Right kidney (tissue), 1 donor: ENCODE measurements around the gene C12orf57.

Experiments used
- DNase-seq: peaks from one replicate; pipeline ENCODE4 v3.0.0-alpha.2; 2016

C12orf57 gene

DNA sequence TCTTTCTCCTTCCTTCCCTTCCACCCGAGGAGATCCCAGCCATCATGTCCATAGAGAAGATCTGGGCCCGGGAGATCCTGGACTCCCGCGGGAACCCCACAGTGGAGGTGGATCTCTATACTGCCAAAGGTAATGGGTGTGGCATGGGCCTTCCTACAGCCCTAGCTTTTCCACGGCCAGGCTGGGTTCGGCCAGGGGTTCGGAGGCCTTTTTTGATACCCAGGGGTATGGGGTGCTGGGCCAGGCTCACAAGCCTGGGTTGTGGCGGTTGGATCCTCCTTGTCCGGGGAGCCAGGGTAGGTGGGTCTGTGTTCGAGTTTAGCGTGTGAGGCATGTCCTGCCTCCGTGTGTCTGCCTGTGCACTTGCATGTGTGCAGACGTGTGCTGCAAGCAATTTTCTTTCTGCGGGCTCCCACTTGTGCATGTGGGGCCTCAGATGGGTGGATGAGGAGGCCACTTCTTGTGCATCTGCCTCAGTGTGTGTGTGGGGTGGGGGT is 28.0 kb upstream of the C12orf57 start:
- no peak for DNase-seq

DNA sequence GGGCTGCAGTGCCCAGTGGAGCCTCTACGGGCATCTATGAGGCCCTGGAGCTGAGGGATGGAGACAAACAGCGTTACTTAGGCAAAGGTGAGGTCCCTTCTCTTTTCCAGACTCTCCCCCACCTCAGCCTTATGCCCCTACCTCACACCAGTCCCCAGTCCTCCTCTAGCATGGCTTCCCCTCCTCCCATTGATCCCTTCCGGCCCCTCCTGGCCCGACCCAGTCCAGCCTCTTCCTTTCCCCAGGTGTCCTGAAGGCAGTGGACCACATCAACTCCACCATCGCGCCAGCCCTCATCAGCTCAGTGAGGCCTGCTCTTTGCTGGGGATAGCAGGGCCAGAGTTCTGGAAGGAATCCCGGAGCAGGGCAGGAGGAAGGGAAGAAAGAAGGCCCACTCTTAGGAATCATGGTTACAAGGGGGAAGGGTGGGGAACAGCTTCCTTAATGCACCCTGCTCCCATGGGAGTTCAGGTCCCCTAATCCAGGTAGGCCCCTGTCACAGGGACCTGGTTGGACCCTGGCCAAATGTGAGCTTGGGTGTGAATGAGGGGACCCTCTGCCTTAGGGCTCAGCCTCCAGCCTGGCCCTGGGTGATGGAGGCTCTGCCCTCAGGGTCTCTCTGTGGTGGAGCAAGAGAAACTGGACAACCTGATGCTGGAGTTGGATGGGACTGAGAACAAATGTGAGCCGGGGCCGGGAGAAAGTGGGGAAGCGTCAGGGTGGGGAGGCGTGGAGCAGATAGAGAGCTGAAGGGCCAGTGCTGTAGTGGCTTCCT is 27.2 kb upstream of the C12orf57 start:
- DNase-seq: no peak

DNA sequence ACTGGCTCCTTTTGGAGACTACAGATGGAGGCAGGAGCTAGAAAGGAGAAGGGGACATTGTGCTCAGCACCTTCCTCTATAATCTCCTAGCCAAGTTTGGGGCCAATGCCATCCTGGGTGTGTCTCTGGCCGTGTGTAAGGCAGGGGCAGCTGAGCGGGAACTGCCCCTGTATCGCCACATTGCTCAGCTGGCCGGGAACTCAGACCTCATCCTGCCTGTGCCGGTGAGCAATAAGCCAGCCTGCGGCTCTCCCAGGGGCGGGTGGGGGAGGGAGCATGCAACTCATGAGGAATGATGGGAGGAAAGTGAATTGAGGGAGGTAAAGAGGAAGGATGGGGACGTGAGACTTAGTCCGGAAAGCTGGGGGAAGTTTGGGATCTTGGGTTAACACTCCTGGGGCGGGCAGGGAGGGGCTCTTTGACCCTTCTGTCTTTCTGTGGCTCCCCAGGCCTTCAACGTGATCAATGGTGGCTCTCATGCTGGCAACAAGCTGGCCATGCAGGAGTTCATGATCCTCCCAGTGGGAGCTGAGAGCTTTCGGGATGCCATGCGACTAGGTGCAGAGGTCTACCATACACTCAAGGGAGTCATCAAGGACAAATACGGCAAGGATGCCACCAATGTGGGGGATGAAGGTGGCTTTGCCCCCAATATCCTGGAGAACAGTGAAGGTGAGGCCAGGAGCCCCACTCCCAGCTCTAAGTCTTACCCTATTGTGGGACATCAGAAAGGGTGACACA is 26.2 kb upstream of the C12orf57 start:
- no peak for DNase-seq

DNA sequence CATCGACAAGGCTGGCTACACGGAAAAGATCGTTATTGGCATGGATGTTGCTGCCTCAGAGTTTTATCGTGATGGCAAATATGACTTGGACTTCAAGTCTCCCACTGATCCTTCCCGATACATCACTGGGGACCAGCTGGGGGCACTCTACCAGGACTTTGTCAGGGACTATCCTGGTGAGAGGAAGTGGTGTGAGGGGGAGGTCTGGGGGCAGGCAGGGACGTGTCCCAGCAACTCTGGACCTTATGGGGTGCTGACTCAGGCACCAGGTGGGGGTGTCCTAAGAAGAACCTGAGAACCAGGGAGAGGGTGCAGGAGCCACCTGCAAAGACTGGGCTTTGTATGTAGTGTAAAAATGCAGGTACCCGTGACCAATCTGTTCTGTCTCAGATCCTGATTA is 24.2 kb upstream of the C12orf57 start:
- DNase-seq: no peak

DNA sequence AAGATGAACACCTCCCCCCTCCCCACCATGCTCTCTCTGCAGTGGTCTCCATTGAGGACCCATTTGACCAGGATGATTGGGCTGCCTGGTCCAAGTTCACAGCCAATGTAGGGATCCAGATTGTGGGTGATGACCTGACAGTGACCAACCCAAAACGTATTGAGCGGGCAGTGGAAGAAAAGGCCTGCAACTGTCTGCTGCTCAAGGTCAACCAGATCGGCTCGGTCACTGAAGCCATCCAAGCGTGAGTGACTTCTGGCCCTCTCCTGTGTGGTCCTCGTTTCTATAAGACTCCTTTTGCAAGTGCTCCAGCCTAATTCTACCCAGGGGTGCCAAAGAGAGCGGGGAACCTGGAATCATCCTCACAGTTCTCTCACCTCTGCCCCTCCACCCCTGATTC is 22.3 kb upstream of the C12orf57 start:
- DNase-seq: no peak

DNA sequence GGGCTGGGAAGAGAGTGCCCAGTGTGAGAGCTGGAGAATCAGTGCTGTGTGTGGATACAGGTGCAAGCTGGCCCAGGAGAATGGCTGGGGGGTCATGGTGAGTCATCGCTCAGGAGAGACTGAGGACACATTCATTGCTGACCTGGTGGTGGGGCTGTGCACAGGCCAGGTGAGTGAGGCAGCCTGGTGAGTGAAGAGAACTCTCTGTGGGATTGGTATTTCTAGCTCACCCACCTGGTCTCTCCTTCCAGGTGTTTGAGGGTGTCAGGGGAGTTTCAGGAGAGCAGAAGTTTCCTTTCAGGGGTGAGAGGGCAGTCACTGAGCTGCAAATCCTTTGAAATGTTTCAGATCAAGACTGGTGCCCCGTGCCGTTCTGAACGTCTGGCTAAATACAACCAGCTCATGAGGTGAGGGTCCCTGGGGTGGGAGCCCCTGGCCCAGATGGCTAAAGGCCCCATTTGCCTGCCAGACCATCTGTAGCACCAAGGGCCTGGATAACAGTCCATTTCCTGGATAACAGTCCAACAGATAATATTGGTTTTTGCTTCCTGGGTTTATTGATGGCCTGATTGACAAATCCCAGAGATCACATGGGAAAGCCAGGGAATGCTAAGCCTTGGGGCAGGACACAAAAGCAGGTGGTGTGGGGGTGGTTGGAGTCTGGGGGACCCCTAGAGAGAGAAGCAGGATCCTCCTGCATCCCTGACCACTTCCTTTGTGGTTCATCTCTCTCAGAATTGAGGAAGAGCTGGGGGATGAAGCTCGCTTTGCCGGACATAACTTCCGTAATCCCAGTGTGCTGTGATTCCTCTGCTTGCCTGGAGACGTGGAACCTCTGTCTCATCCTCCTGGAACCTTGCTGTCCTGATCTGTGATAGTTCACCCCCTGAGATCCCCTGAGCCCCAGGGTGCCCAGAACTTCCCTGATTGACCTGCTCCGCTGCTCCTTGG is 21.6 kb upstream of the C12orf57 start:
- DNase-seq: no peak

DNA sequence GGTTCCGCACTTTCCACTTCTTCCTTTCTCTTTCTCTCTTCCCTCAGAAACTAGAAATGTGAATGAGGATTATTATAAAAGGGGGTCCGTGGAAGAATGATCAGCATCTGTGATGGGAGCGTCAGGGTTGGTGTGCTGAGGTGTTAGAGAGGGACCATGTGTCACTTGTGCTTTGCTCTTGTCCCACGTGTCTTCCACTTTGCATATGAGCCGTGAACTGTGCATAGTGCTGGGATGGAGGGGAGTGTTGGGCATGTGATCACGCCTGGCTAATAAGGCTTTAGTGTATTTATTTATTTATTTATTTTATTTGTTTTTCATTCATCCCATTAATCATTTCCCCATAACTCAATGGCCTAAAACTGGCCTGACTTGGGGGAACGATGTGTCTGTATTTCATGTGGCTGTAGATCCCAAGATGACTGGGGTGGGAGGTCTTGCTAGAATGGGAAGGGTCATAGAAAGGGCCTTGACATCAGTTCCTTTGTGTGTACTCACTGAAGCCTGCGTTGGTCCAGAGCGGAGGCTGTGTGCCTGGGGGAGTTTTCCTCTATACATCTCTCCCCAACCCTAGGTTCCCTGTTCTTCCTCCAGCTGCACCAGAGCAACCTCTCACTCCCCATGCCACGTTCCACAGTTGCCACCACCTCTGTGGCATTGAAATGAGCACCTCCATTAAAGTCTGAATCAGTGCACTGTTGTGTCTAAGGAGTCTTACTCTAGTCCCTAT is 20.7 kb upstream of the C12orf57 start:
- no peak for DNase-seq

DNA sequence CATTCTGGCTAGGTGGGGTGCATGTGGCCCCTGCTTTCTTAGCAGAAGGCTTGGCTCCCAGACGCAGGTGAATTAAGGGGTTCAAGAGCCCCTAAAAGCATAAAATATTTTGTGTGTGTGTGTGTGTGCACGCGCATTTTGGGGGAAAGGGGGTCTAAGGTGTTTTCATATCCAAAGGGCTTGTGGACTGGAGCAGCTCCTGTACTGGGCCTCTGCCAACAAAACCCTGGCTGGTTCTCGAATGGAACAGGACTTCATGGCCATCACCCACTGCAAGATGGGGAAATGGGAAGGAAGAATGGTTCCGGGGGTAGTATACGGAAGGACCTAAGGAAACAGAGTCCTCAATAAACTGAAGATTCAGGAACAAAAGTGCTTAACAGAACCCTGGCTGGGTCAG is 20.0 kb upstream of the C12orf57 start:
- DNase-seq: no peak

DNA sequence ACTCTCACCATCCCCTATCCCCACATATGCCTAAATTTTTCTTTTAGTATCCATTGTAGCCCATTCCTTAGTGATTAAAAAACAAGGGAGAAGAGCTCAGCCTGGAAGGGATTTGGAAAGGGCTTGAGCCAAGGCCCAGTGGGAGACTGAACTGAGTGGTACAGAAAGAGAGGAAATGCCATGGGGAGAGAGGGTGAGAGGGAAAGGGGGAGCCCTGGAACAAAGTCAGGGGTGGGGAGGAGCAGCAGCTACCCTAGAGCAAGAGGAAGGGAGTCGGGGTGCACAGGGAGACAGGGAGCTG is 18.6 kb upstream of the C12orf57 start:
- DNase-seq: no peak

DNA sequence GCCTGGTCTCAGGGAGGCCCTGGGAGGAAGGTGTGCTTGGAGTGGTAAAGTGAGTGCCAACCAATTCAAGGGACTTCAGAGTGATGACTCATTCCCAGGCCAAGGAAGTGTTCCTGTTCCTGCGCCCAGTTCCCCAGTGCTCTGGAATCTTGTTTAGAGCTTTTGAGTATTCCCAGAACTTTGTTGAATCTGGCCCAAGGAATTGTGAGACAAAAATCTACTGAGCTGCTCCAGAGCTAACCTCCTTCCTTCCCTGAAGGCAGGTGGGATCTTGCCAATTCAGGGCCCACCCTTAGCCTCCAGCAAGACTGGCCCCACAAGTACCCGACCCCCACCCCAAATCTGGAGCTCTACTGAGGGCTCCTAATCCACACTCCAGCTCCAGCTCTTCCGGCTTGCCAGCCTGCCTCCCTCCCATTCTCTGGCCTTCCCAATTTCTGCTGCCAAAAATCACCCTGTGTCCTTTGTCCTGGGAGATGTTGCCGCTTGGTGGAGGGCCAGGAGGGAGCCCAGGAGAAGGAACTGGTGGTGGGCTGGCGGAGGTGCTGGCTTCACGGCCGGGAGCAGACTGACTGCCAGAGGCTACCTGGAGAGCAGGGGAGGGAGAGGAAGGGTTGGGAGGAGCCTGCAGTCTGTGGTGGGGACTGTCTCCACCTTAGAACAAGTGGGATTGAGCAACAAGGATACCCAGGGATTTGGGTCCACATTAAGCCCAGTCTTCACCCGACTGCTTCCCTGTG is 18.1 kb upstream of the C12orf57 start:
- DNase-seq: peak; percentile 79

DNA sequence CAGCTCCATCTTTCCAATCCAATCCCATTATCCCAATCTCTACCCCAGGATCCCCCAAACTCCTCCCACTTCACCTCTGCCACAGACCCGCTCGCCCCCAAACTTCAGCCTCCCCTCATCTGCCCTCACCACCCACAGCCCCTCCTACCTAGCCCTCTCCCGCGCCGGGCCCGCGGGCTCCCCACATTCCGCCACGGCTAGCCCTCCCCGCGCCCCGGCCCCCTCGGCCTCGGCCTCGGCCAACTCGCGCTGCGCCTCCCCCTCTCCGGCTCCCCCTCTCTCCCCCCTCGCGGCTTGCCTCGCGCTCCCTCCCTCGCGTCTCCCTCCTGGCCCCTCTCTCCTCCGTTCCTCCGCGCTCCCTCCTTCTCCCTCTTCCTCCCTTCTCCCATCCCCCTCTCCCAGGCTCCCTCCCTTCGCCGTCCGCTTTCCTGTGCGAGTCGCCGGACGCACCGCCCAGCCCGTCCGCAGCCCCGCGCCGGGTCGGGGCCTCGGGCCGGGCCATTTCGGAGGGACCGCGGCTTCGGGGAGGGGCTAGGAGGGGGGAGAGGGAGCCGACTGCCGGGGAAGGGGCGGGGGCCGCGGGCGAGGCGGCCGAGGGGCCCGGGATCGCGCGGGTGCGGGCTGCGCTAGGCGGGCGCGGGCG is 16.3 kb upstream of the C12orf57 start, which contains the start of gene ATN1:
TSS of gene ATN1 (plus strand) at position 581 of the 643 bp plus-strand sequence. CDS start 6,043 bp downstream, outside the sequence.
- peak; percentile 86 for DNase-seq

DNA sequence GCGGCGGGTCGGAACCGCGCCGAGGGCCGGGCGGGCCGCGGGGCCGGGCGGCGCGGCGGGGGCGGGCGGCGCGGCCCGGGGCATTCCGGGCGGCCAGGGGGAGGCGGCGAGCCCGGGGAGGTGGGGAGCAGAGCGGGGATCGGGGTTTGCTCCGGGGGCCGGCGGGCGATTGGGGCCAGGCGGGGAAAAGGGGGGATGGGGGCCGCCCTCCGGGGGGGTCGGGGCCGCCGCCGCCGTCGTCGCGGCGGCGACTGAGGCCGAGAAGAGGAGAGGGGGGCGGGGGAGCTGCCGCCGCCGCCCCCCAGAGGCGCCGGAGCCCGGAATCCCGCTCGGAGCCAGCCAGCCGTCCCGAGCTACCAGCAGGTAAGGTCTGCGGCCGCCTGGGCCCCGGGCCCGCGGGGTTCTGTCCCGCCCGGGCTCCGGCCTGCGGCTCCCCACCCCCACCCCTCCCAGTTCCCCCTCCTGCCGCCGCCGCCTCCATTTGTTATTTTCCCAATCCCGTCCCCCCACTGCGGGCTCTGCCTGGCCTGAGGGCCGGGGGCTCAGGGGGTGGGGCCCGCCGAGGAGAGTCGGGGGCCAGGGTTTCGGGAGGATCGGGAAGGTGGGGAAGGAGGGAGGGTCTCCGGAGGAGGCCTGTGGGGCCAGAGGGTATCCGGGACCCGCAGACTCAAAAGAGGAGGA is 15.7 kb upstream of the C12orf57 start:
- no peak for DNase-seq

DNA sequence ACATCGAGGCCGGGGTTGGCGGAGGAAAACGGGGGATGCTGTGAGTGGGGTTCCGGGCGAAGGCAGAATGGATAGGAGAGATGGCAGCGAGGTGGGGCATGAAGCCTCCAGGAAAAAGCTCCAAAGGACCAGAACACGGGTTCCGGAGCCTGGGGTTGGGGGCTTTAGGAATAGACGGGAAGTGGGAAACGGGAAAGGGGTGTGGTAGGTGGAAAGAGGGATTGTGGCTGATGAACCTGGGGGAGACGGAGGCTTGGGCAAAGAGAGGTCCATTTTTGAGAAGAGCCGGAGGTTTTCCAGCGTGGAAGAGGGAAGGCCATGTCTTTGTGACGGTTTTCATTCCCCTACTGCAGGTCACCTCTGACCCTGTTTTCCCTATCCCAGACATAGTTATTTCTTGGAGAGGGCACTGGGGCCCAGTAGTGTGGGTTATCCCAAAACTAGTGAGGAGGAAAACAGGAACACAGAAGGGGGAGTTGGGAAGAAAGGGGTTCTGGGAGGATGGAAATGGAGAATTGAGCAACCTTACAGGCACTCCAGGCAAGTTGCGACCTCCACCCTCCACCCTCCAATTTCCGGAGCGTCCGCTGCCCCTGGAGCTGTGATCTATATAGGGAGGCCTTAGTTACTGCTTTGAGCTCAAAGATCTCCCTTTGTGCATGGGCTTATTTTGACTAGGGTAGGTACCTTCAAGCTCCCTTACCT is 15.0 kb upstream of the C12orf57 start:
- peak; percentile 41 for DNase-seq

DNA sequence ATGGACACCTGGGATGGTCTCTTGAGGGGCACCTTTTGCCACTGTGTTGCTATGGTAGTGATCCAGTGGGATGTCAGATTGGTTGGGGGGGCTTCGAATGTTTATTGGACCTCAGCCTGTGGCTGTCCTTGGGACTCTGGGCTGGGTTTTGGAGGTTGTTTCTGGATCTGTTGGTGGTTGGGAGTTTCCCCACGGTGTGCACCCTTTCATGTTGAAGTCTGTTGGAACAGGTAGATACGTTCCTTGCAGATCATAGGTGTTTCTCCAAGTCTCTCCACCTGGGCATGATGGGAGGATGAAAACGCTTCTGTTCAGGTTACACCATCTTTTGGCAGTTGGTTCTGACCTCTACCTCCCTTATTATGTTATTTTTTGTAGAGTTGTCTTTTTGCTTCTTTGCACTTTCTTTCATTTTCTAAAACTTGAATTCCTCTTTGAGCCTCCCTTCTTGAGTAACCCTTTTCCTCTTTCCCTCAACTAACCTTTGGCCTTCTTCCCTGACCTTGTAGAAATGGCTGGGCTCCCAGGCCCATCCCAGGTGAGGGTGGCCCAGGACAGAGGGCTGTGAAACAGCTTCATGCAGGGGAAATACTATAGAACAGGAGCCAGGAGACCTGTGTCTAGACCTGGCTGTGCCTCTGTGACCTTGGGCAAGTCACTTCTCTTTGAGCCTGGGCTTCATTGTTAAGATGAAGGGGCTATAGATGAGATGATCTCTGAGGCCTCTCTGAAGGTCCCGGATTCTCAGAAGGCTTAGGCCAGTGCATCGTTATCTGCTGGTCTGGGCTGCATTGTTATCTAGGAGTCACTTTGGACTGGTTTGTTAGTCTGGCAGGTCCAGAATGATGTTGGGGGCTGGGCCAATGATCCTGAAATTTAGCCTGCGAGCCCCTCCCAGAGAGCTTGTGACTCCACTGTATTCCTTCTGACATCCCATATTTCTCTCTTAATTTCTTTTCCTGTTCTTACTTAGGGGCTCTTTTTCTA is 14.1 kb upstream of the C12orf57 start:
- DNase-seq: no peak

DNA sequence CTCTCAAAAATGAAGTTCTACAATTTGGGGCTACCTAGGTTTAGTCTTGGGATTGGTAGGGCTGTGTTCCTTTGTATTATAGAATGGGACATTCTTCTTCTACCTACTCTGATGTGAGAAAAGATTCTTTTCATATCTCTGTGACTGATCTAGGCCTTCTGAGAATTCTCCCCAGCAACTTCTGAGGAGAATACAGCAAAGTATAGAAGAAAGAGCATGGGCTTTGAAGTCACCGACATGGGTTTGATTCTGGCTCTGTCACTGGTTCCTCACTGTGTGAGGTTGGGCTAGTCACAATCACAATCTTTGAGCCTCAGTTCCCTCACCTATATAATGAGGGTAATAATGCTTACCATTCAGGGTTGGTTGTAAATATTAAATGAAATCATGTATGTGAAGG is 11.1 kb upstream of the C12orf57 start:
- DNase-seq: no peak

DNA sequence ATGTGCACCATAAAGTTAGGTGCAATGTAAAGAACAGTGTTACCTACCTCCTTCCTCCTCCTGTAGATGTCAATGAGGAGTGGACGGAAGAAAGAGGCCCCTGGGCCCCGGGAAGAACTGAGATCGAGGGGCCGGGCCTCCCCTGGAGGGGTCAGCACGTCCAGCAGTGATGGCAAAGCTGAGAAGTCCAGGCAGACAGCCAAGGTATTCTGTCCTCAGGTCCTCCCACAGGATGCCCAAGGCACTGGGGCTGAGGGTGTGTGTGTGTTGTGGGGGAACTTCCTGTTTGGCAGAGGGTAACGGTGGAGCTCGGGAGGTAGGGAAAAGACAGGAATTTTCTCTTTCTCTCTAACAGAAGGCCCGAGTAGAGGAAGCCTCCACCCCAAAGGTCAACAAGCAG is 9.7 kb upstream of the C12orf57 start:
- DNase-seq: no peak

DNA sequence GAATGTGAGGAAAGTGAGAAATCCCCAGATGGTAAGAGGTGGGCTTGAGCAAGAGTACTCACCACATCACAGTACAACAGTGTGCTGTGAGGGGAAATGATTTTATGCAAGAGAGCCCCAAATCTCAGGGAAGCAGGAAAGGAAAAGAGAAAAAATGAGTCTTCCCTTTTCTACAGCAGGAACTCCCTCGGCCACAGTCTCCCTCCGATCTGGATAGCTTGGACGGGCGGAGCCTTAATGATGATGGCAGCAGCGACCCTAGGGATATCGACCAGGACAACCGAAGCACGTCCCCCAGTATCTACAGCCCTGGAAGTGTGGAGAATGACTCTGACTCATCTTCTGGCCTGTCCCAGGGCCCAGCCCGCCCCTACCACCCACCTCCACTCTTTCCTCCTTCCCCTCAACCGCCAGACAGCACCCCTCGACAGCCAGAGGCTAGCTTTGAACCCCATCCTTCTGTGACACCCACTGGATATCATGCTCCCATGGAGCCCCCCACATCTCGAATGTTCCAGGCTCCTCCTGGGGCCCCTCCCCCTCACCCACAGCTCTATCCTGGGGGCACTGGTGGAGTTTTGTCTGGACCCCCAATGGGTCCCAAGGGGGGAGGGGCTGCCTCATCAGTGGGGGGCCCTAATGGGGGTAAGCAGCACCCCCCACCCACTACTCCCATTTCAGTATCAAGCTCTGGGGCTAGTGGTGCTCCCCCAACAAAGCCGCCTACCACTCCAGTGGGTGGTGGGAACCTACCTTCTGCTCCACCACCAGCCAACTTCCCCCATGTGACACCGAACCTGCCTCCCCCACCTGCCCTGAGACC is 8.2 kb upstream of the C12orf57 start:
- DNase-seq: no peak
